Measurements from ENCODE around the gene TARBP2.

DNA sequence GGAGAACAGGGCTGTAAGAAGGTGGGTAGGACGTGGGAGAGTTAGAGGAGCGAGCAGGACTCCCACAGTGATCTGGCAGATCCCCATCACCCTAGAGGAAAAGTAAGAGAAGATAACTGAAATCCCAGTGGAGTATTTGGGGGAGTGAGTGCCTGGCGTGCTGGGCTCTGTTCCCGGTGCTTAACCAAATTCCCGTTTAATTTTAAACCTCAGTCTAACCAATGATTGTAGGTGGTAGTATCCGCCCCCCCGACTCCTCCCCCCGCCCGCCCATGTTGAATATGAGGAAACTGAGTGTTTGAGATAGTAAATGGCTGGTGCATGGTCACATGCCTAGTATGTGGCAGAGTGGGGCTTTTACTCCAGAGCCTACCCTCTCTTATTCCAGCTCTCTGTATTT, 1.2 kb downstream of the TARBP2 start:
- no peak for TF ChIP-seq POLR2A (IDR thresholded peaks at IDR 0.05; ENCODE audit: low read depth, low read length)
- no peak for TF ChIP-seq POLR2AphosphoS5 (IDR thresholded peaks at IDR 0.05; ENCODE audit: low read depth, low read length)
- TF ChIP-seq TAF1 (IDR thresholded peaks at IDR 0.05; ENCODE audit: low read depth, low read length): no peak

All from GM12891 (cell line).